ENCODE results near the gene ANKRD65.

DNA sequence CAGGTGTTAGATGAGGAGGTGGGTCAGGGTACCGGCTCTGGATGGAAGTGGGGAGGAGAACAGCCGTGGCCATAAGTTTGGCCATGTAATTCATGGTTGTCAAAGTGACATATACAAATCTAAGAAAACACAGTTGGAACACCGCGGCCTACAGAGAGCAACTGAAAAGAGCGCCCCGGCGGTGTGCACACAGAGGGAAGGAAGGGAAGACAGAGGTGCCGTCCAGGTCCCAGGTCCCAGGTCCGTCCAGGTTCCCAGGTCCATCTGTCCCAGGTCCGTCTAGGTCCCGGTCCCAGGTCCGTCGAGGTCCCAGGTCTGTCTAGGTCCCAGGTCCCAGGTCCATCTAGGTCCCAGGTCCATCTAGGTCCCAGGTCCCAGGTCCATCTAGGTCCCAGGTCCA is 9.4 kb downstream of the ANKRD65 start:
- TF ChIP-seq, protein P1, sequence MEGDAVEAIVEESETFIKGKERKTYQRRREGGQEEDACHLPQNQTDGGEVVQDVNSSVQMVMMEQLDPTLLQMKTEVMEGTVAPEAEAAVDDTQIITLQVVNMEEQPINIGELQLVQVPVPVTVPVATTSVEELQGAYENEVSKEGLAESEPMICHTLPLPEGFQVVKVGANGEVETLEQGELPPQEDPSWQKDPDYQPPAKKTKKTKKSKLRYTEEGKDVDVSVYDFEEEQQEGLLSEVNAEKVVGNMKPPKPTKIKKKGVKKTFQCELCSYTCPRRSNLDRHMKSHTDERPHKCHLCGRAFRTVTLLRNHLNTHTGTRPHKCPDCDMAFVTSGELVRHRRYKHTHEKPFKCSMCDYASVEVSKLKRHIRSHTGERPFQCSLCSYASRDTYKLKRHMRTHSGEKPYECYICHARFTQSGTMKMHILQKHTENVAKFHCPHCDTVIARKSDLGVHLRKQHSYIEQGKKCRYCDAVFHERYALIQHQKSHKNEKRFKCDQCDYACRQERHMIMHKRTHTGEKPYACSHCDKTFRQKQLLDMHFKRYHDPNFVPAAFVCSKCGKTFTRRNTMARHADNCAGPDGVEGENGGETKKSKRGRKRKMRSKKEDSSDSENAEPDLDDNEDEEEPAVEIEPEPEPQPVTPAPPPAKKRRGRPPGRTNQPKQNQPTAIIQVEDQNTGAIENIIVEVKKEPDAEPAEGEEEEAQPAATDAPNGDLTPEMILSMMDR (IDR thresholded peaks at IDR 0.05; ENCODE audit: extremely low read depth in 1 of 2, insufficient read depth in 1 of 2, low read depth in 1 of 2, low read length in 2 of 2) = no peak
- TF ChIP-seq POLR2A (IDR thresholded peaks at IDR 0.05; ENCODE audit: low read depth, low read length) (no peak), JUN (IDR thresholded peaks at IDR 0.05; ENCODE audit: borderline replicate concordance, insufficient read depth, insufficient read length, low read depth) (no peak)
